ENCODE results near the gene PRDM16. TPM values are rescaled to one million over a fixed set of nuclear protein-coding genes. Genes with fewer than 3 reads are reported as not detected.

Gene PRDM16
- polyA plus RNA-seq, 3 donors = not detected

DNA sequence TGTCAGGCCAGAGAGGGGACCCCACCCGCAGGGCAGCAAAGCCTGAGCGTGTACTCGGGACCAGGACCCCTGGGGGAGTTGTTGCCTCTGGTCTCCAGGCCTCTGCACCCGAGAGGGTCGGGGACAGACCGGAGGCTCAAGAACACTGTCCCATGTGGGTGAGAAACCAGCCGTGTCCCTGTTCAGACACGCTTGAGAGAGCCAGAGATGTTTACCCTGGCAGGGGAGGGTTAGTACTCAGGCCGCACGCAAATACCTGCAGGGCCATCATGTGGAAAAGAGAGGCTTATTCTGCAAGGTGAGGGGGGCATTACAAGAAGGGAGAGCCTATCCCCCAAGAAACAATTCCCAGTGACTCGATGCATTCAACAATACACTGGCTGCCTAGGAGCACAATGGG, 311.5 kb downstream of the PRDM16 start:
- Histone ChIP-seq H2AFZ (ENCODE audit: insufficient read depth, low read depth, low read length, poor library complexity, severe bottlenecking) (no peak overlapping the region), H3K4me2 (replicated peaks; ENCODE audit: extremely low read depth, low read length, poor library complexity, severe bottlenecking) (no peak overlapping the region), H3K27me3 (ENCODE audit: control insufficient read depth in 2 of 2, insufficient read depth in 2 of 2, low read length in 2 of 2) (no peaks in the 10 kb centered on the region), H3K36me3 (replicated peaks in 1 of 2; ENCODE audit: control insufficient read depth in 1 of 2, insufficient read depth in 2 of 2, low read length in 2 of 2) (no peaks in the 10 kb centered on the region), H3K9me3 (replicated peaks in 1 of 2; ENCODE audit: control insufficient read depth in 1 of 2, insufficient read depth in 1 of 2, low read length in 2 of 2) (no peaks in the 10 kb centered on the region), H3K9ac (ENCODE audit: insufficient read depth, low read length, poor library complexity, severe bottlenecking) (no peak overlapping the region), H3K27ac (ENCODE audit: low read depth in 1 of 2, low read length in 2 of 2) (no peak overlapping the region), H3K4me3 (replicated peaks in 1 of 3; ENCODE audit: low read depth in 2 of 3, low read length in 3 of 3) (no peak overlapping the region), H3K4me1 (ENCODE audit: control insufficient read depth in 1 of 2, insufficient read depth in 2 of 2, low read length in 2 of 2) (no peaks in the 10 kb centered on the region), H4K20me1 (ENCODE audit: insufficient read depth, low read length) (no peaks in the 10 kb centered on the region), H3K79me2 (ENCODE audit: insufficient read depth, low read length) (no peaks in the 10 kb centered on the region)
- Mint-ChIP-seq H3K27ac (no peak overlapping the region), H3K9me3 (no peaks in the 10 kb centered on the region), H3K27me3 (ENCODE audit: low read depth in 3 of 3) (peaks cover 0 to 6% (median 2%) of the 10 kb centered on the region in 3 donors), H3K4me1 (no peaks in the 10 kb centered on the region), H3K4me3 (no peak overlapping the region), H3K36me3 (no peaks in the 10 kb centered on the region)
- intact Hi-C loops (cut with micrococcal nuclease) = no loop called here
- 97% methylated on average over 10 of the region's 11 CpGs for WGBS (ENCODE audit: insufficient coverage)
- DNase-seq = no peak
- TF ChIP-seq CTCF (IDR thresholded peaks at IDR 0.05) = no peak

DNA sequence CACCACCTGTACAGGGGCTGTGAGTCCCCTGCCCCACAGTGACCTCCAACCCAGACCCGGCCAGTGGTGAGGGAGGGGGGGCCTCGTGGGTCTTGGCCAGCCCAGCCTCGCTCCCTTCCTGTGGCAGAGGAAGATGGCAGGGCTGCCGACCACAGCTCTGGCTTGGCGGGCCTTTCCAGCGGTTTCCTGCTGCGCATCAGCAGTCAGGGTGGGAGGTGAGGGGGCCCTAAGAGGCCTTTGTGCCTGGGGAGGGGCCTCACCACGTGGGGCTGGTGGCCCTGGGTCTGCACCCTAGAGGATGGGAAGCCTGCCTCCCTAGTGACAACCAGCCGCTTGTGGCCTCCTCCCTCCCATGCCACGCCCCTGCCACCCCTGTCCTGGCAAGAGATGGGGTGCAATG, 312.9 kb downstream of the PRDM16 start:
- Histone ChIP-seq H3K27ac (ENCODE audit: low read depth in 1 of 2, low read length in 2 of 2) (no peak overlapping the region), H3K27me3 (ENCODE audit: control insufficient read depth in 2 of 2, insufficient read depth in 2 of 2, low read length in 2 of 2) (no peaks in the 10 kb centered on the region), H3K4me1 (ENCODE audit: control insufficient read depth in 1 of 2, insufficient read depth in 2 of 2, low read length in 2 of 2) (no peaks in the 10 kb centered on the region), H3K4me3 (replicated peaks in 1 of 3; ENCODE audit: low read depth in 2 of 3, low read length in 3 of 3) (no peak overlapping the region), H2AFZ (ENCODE audit: insufficient read depth, low read depth, low read length, poor library complexity, severe bottlenecking) (no peak overlapping the region), H4K20me1 (ENCODE audit: insufficient read depth, low read length) (no peaks in the 10 kb centered on the region), H3K36me3 (replicated peaks in 1 of 2; ENCODE audit: control insufficient read depth in 1 of 2, insufficient read depth in 2 of 2, low read length in 2 of 2) (no peaks in the 10 kb centered on the region), H3K79me2 (ENCODE audit: insufficient read depth, low read length) (no peaks in the 10 kb centered on the region), H3K9ac (ENCODE audit: insufficient read depth, low read length, poor library complexity, severe bottlenecking) (no peak overlapping the region), H3K9me3 (replicated peaks in 1 of 2; ENCODE audit: control insufficient read depth in 1 of 2, insufficient read depth in 1 of 2, low read length in 2 of 2) (no peaks in the 10 kb centered on the region), H3K4me2 (replicated peaks; ENCODE audit: extremely low read depth, low read length, poor library complexity, severe bottlenecking) (no peak overlapping the region)
- intact Hi-C loops (cut with micrococcal nuclease) = no loop called here
- H3K27me3 Mint-ChIP-seq (ENCODE audit: low read depth in 3 of 3) = peaks cover 0 to 3% (median 2%) of the 10 kb centered on the region in 3 donors
- 9% methylated on average over 8 of the region's 10 CpGs for WGBS (ENCODE audit: insufficient coverage)
- H3K36me3 Mint-ChIP-seq = no peaks in the 10 kb centered on the region
- no peak for DNase-seq
- no peak overlapping the region for H3K27ac Mint-ChIP-seq
- H3K4me3 Mint-ChIP-seq = no peak overlapping the region
- no peaks in the 10 kb centered on the region for H3K9me3 Mint-ChIP-seq
- no peak for TF ChIP-seq CTCF (IDR thresholded peaks at IDR 0.05)
- H3K4me1 Mint-ChIP-seq = no peaks in the 10 kb centered on the region

Measured in CD14-positive monocyte (primary cell).